Peyer's patch (tissue), 4 donors: ENCODE results near the gene RPS14.

ENCODE experiments used
- CTCF ChIP-seq, 6 experiments: fragments of 450-650 bp in 4 of 6; fragments of 200-600 bp in 2 of 6; sonication (generic) in 1 of 6; IDR thresholded peaks; one replicate each; pipeline ENCODE4 v1.5.1; 2017 to 2019; ENCODE audit warnings: antibody characterized with exemption in 6 of 6, mild to moderate bottlenecking in 3 of 6, moderate library complexity in 1 of 6
- POLR2A ChIP-seq, 2 donors: fragments of 450-650 bp; IDR thresholded peaks; one replicate each; pipeline ENCODE4 v1.5.1; 2017; ENCODE audit warnings: antibody characterized with exemption in 2 of 2, mild to moderate bottlenecking in 2 of 2, moderate library complexity in 2 of 2

DNA sequence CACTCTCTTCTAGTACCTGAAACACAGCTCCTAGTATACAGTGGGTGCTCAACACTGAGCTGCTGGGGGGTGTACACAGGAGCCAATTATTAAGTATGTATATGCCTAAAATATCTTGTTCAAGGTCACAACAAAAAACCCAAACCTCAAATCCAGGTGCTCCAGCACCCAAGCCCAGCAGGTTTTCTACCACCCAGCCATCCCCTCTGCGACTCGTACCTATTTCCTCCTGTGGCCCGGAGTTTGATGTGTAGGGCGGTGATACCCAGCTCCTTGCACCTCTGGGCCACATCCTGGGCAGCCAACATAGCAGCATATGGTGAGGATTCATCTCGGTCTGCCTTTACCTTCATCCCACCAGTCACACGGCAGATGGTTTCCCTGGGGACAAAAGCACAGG, 3.0 kb downstream of the RPS14 start:
- TF ChIP-seq POLR2A (IDR thresholded peaks at IDR 0.05) (no peak), CTCF (IDR thresholded peaks at IDR 0.05) (no peak)
